Small intestine (tissue), 7 donors: ENCODE results near the gene G3BP2. TPM values are rescaled to one million over a fixed set of nuclear protein-coding genes. Genes with fewer than 3 reads are reported as not detected.

Source experiments
- DNase-seq, 2 donors: peaks; one replicate each; pipeline versions ENCODE4 v3.0.0 to v3.0.0-alpha.2; 2013
- FAIRE-seq: peaks from 2 replicates; lab custom pipeline; 2012; peaks lifted over from hg19 to GRCh38; lab: Jason Lieb, UNC
- H3K27ac ChIP-seq, 3 donors: one replicate each; pipeline ENCODE4 v1.5.1; 2013; ENCODE audit warnings: low read length in 2 of 3, mild to moderate bottlenecking in 2 of 3, control low read depth in 1 of 3, inconsistent platforms in 1 of 3, low read depth in 1 of 3, moderate library complexity in 1 of 3
- H3K27me3 ChIP-seq, 3 donors: one replicate each; pipeline ENCODE4 v1.6.1; 2013; ENCODE audit warnings: low read length in 3 of 3, inconsistent platforms in 1 of 3; ENCODE audit not compliant: control insufficient read depth in 3 of 3, insufficient read depth in 3 of 3
- H3K36me3 ChIP-seq, 3 donors: one replicate each; pipeline ENCODE4 v1.6.1; 2013; ENCODE audit warnings: low read length in 3 of 3, inconsistent platforms in 1 of 3, low read depth in 1 of 3, mild to moderate bottlenecking in 1 of 3, moderate library complexity in 1 of 3; ENCODE audit not compliant: control insufficient read depth in 3 of 3, insufficient read depth in 2 of 3
- H3K4me1 ChIP-seq, 3 donors: one replicate each; pipeline ENCODE4 v1.6.1; 2013; ENCODE audit warnings: low read length in 2 of 3, inconsistent platforms in 1 of 3, low read depth in 1 of 3, mild to moderate bottlenecking in 1 of 3, moderate library complexity in 1 of 3; ENCODE audit not compliant: control insufficient read depth in 3 of 3, insufficient read depth in 2 of 3
- H3K4me3 ChIP-seq, 3 donors: one replicate each; pipeline ENCODE4 v1.5.1; 2013; ENCODE audit warnings: low read length in 3 of 3, control low read depth in 1 of 3, inconsistent platforms in 1 of 3, low read depth in 1 of 3, mild to moderate bottlenecking in 1 of 3, moderate library complexity in 1 of 3
- H3K9me3 ChIP-seq, 2 donors: one replicate each; pipeline ENCODE4 v1.6.1; 2013; ENCODE audit warnings: low read depth in 1 of 2, low read length in 1 of 2; ENCODE audit not compliant: control insufficient read depth in 2 of 2, insufficient read depth in 1 of 2
- WGBS, 3 donors: extraction: QIAGEN DNeasy Blood & Tissue Kit; methylation state at CpG; one replicate each; pipeline ENCODE4 v1.1.7; 2013; 5-methylcytosine and 5-hydroxymethylcytosine counted together
- polyA plus RNA-seq, 4 donors: library from polyadenylated mRNA; stranded (reverse) in 3 of 4; unstranded in 1 of 4; fragments of 200-250 nt in 3 of 4; fragments of 120-200 nt in 1 of 4; gene quantifications; one replicate each; pipeline versions ENCODE4 v1.2.1 to v1.2.3, GENCODE V29; 2013
- donor health status: healthy with polysubstance abuse.
- donor health status: control.
- donor health status: control.
- donor health status: Bipolar disorder and iron deficiency.
- donor health status: healthy.

G3BP2 gene
- polyA plus RNA-seq, 4 donors: 44.1 to 145 (median 50.0) TPM

GRCh38 chr4:75633846-75634245, 39.4 kb downstream of the G3BP2 start:
- H3K27ac ChIP-seq: no peak overlapping the region
- no peak overlapping the region for H3K4me3 ChIP-seq
- H3K27me3 ChIP-seq: no peaks in the 10 kb centered on the region
- DNase-seq: no peak
- H3K9me3 ChIP-seq: no peaks in the 10 kb centered on the region
- no peak for FAIRE-seq
- H3K4me1 ChIP-seq: peaks cover 0 to 5% (median 0%) of the 10 kb centered on the region in 3 donors
- no peaks in the 10 kb centered on the region for H3K36me3 ChIP-seq
- 72 to 75% (median 75%) methylated on average over 2 of the region's 2 CpGs for WGBS, 3 donors

DNA sequence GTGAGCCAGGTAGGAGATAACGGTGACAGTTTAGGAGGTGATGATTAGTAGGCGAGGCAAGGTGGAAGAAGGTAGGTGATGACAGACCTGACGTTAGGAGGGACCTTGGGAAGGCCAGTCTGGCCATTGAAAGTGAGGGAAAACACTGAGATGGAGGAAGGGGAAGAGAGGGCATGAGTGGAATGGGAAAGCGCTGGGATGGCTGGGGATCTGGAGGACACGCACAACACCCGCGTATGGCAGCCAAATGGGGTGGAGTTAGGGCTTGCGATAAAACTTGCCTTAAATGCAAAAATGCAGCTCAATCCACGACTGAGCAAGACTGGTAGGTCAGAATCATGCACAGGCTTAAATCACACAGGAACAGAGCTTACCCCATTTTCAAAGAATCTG, 42.3 kb downstream of the G3BP2 start:
- Histone ChIP-seq H3K9me3 (no peaks in the 10 kb centered on the region), H3K27me3 (no peaks in the 10 kb centered on the region), H3K36me3 (no peaks in the 10 kb centered on the region), H3K4me1 (peaks cover 0 to 5% (median 0%) of the 10 kb centered on the region in 3 donors), H3K4me3 (peak overlapping the region; percentile 16 to 62 (median 60)), H3K27ac (peak overlapping the region in 1 of 3 donors; percentile 71)
- 52 to 67% (median 61%) methylated on average over 9 of the region's 9 CpGs for WGBS, 3 donors
- DNase-seq (no peak), FAIRE-seq (no peak)

- H3K4me3 ChIP-seq: peak within 1 kb of the TSS; percentile 16 to 62 (median 60)
- H3K4me1 ChIP-seq: peaks cover 0 to 5% (median 0%) of the 10 kb centered on the region in 3 donors
- DNase-seq (peak; percentile 96 to 97), FAIRE-seq (no peak)
- H3K27me3 ChIP-seq: no peaks in the 10 kb centered on the region
- H3K27ac ChIP-seq: peak within 1 kb of the TSS; percentile 3 to 71 (median 8)
- no peaks in the 10 kb centered on the region for H3K9me3 ChIP-seq
- no peaks in the 10 kb centered on the region for H3K36me3 ChIP-seq
- WGBS, 3 donors: 1 to 2% (median 1%) methylated on average over 53 to 57 of the region's 57 CpGs
Observed at GRCh38 chr4:75630174-75630936, 42.9 kb downstream of the G3BP2 start, which contains the start of gene CDKL2. CDKL2 (minus strand) TSS chr4:75630528; CDS start chr4:75625988, 4,540 bp downstream.

DNA sequence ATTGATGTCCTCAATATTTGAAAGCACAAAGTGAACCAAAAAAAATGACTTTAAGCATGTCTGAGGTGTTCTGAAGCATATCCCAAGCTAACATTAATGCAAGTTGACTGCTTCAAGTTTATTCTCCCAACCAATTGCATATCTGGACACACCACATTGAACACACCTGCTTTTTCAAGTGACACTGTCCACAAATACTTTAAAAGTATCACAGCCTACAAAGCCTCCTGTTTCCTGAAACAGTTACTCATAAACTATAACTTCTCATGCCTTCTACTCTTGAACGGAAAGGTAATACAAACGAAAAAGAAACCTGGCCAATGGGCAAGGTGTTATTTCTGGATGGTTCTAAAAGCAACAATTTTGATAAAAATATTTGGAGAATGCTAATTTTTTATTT, 44.0 kb downstream of the G3BP2 start:
- H3K27me3 ChIP-seq: no peaks in the 10 kb centered on the region
- DNase-seq: no peak
- no peaks in the 10 kb centered on the region for H3K9me3 ChIP-seq
- no peak for FAIRE-seq
- peaks cover 0 to 5% (median 0%) of the 10 kb centered on the region in 3 donors for H3K4me1 ChIP-seq
- H3K36me3 ChIP-seq: no peaks in the 10 kb centered on the region
- H3K4me3 ChIP-seq: no peak overlapping the region
- WGBS, 3 donors: 43 to 63% (median 51%) methylated on average over 2 of the region's 2 CpGs
- no peak overlapping the region for H3K27ac ChIP-seq

DNA sequence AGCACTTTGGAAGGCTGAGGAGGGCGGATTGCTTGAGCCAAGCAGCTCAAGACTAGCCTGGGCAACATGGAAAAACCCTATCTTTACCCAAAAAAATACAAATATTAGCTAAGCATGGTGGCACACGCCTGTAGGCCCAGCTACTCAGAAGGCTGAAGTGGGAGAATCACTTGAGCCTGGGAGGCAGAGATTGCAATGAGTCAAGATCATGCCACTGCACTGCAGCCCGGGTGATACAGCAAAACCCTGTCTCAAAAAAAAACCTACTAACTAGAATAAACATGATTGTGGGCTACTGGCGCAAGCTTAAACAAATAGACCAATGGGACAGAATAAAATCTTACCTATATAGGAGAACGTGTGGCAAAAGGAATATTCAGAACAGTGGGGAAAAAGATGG, 50.2 kb downstream of the G3BP2 start:
- Histone ChIP-seq H3K27ac (no peak overlapping the region), H3K27me3 (no peaks in the 10 kb centered on the region), H3K4me3 (no peak overlapping the region), H3K9me3 (no peaks in the 10 kb centered on the region), H3K4me1 (no peaks in the 10 kb centered on the region), H3K36me3 (no peaks in the 10 kb centered on the region)
- no peak for DNase-seq
- WGBS, 3 donors: 88 to 90% (median 90%) methylated on average over 5 of the region's 5 CpGs
- no peak for FAIRE-seq

DNA sequence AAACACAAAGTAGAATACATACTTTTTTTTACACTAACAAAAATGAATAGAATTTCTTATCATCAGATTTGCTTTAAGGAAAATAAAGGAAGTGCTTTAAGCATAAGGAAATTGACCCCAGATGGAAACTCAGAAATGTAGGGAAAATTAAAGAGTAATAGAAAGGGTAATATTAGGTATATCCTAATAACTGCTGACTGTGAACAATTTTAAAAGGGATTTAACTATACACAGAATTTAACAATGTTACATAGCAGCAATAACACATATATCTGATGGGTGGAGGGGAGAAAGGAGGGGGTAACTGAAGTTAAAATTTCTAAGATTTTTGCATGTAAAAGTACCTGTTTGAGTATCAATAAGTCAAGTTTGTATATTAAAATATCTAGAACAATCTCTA, 51.5 kb downstream of the G3BP2 start:
- no peaks in the 10 kb centered on the region for H3K9me3 ChIP-seq
- H3K4me3 ChIP-seq: no peak overlapping the region
- no peaks in the 10 kb centered on the region for H3K36me3 ChIP-seq
- no peaks in the 10 kb centered on the region for H3K27me3 ChIP-seq
- no peak for DNase-seq
- H3K4me1 ChIP-seq: no peaks in the 10 kb centered on the region
- FAIRE-seq: no peak
- no peak overlapping the region for H3K27ac ChIP-seq

GRCh38 chr4:75612306-75612705, 60.9 kb downstream of the G3BP2 start:
- Histone ChIP-seq H3K9me3 (no peaks in the 10 kb centered on the region), H3K36me3 (no peaks in the 10 kb centered on the region), H3K4me1 (no peaks in the 10 kb centered on the region), H3K4me3 (no peak overlapping the region), H3K27me3 (no peaks in the 10 kb centered on the region), H3K27ac (no peak overlapping the region)
- no peak for DNase-seq
- WGBS, 3 donors: 92 to 96% (median 94%) methylated on average over 1 of the region's 1 CpG
- no peak for FAIRE-seq

DNA sequence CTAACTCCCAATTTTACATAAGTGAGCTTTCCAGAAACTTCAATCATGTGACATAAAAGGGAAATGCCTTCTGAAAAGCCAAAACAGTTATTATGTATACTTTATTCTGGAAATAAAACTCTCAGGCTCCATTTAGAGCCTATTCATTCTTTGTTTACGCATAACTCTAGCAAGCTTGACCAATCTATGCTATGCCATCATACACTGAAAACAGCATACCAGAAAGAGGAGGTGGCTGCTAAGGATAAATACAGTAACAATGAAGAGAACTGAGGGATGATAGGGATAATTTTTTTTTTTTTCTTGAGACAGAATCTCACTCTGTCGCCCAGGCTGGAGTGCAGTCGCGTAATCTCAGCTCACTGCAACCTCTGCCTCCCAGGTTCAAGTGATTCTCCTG, 67.3 kb downstream of the G3BP2 start:
- Histone ChIP-seq H3K4me1 (no peaks in the 10 kb centered on the region), H3K9me3 (no peaks in the 10 kb centered on the region), H3K36me3 (no peaks in the 10 kb centered on the region), H3K27ac (no peak overlapping the region), H3K4me3 (no peak overlapping the region), H3K27me3 (no peaks in the 10 kb centered on the region)
- WGBS, 3 donors: 93 to 100% (median 94%) methylated on average over 4 of the region's 4 CpGs
- no peak for DNase-seq
- no peak for FAIRE-seq
